Stomach smooth muscle (tissue), 2 donors: ENCODE data around the gene OR52J3.

Experiments used
- H3K27ac ChIP-seq: one replicate; pipeline ENCODE4 v1.7.0; 2013; ENCODE audit warnings: mild to moderate bottlenecking, low read length, inconsistent platforms
- H3K27me3 ChIP-seq, 2 donors: one replicate each; pipeline ENCODE4 v1.7.0; 2013; ENCODE audit warnings: low read length in 2 of 2; ENCODE audit not compliant: insufficient read depth in 2 of 2, control insufficient read depth in 1 of 2
- H3K36me3 ChIP-seq, 2 donors: one replicate each; pipeline ENCODE4 v1.7.0; 2013; ENCODE audit warnings: low read length in 2 of 2; ENCODE audit not compliant: control insufficient read depth in 2 of 2, insufficient read depth in 2 of 2
- H3K4me1 ChIP-seq: one replicate; pipeline ENCODE4 v1.7.0; 2013; ENCODE audit warnings: low read length; ENCODE audit not compliant: control insufficient read depth, insufficient read depth
- H3K4me3 ChIP-seq, 2 donors: one replicate each; pipeline ENCODE4 v1.7.0; 2013; ENCODE audit warnings: low read length in 2 of 2
- H3K9ac ChIP-seq, 2 donors: one replicate each; pipeline ENCODE4 v1.7.0; 2013; ENCODE audit warnings: low read length in 2 of 2, mild to moderate bottlenecking in 1 of 2
- H3K9me3 ChIP-seq, 2 donors: one replicate each; pipeline ENCODE4 v1.7.0; 2013; ENCODE audit warnings: low read length in 2 of 2; ENCODE audit not compliant: control insufficient read depth in 2 of 2
- donor health status: healthy.
- donor health status: Pancreatic carcinoma.

OR52J3 gene

GRCh38 chr11:5046226-5046625 lies at the start of gene OR52J3:
Gene OR52J3 (plus strand): TSS chr11:5046526. CDS start chr11:5046526, 0 bp downstream.
- Histone ChIP-seq H3K9ac (no peak within 1 kb of the TSS), H3K27me3 (no peaks in the 10 kb centered on the region), H3K9me3 (no peaks in the 10 kb centered on the region), H3K4me1 (no peaks in the 10 kb centered on the region), H3K4me3 (no peak within 1 kb of the TSS), H3K36me3 (no peaks in the 10 kb centered on the region), H3K27ac (no peak within 1 kb of the TSS)

DNA sequence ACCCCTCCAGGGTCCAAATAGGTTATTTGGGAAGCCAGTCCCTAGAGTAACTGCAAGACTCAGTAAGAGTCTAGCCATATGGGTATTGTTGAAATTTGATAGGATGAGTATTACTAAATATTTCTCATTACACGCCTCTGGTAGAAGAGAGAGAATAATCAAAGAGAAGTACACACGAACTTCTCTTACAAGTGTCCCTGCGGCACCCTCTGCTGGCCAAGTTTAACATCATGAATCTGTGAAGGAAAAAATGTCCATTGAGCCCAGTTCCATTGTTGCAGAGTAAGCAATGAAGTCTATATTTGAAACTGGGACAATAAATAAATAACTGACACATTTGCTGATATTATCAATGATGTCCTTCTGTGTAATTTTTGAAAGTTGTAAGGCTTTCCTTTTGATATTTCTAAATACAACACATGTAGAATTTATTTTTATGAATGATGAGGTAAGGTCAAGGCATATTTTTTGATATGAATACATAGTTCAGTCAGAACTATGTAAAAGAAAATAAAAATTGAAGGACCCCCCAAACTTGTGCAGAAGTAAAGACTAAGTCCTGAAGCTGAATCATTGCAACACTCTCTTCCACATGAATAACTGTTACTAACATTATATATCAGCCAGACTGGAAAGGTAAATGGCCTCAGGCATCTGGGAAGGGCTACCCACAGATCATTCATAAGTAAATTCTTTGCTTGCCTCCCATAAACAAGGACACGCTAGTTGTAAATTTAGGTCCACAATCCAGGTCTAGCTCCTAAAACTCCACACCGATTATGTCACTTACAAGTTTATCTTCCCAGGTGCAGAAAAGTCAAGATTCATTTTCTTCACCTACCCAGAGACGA lies 41.7 kb upstream of the OR52J3 start:
- Histone ChIP-seq H3K36me3 (no peaks in the 10 kb centered on the region), H3K27ac (no peak overlapping the region), H3K9ac (no peak overlapping the region), H3K27me3 (no peaks in the 10 kb centered on the region), H3K4me1 (no peaks in the 10 kb centered on the region), H3K9me3 (no peaks in the 10 kb centered on the region), H3K4me3 (no peak overlapping the region)

GRCh38 chr11:5007561-5007960 lies 38.8 kb upstream of the OR52J3 start:
- H3K9ac ChIP-seq: no peak overlapping the region
- H3K9me3 ChIP-seq: no peaks in the 10 kb centered on the region
- H3K27ac ChIP-seq: no peak overlapping the region
- no peaks in the 10 kb centered on the region for H3K36me3 ChIP-seq
- H3K4me1 ChIP-seq: no peaks in the 10 kb centered on the region
- H3K4me3 ChIP-seq: no peak overlapping the region
- no peaks in the 10 kb centered on the region for H3K27me3 ChIP-seq

DNA sequence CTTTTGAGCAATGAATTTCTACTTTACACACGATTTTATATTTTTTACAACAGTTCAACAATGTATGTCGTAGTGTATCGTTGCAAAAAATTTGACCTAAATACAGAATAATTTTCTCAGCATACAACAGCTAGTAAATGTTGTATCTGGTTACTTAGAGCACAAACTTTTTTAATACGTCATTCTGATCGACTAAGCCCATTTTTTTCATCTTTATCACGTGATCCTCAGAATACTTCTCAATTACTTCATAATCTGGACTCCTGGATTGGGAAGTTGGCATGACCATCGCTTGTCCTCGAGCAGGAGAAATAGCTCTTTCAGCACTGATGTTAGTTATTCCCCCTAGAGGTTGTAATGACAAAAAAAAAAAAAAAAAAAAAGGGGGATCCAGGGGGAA lies 35.1 kb upstream of the OR52J3 start:
- H3K36me3 ChIP-seq: no peaks in the 10 kb centered on the region
- H3K27ac ChIP-seq: no peak overlapping the region
- no peaks in the 10 kb centered on the region for H3K27me3 ChIP-seq
- no peaks in the 10 kb centered on the region for H3K4me1 ChIP-seq
- H3K4me3 ChIP-seq: no peak overlapping the region
- no peaks in the 10 kb centered on the region for H3K9me3 ChIP-seq
- H3K9ac ChIP-seq: no peak overlapping the region

- H3K27me3 ChIP-seq: no peaks in the 10 kb centered on the region
- no peak overlapping the region for H3K9ac ChIP-seq
- H3K4me3 ChIP-seq: no peak overlapping the region
- no peaks in the 10 kb centered on the region for H3K4me1 ChIP-seq
- no peaks in the 10 kb centered on the region for H3K9me3 ChIP-seq
- H3K36me3 ChIP-seq: no peaks in the 10 kb centered on the region
- H3K27ac ChIP-seq: no peak overlapping the region
These were observed 33.3 kb upstream of the OR52J3 start for GRCh38 chr11:5013012-5013411.

GRCh38 chr11:5021996-5022395 lies 24.3 kb upstream of the OR52J3 start:
- H3K27me3 ChIP-seq: no peaks in the 10 kb centered on the region
- peaks cover 3 to 9% of the 10 kb centered on the region in 2 donors for H3K9me3 ChIP-seq
- no peak overlapping the region for H3K27ac ChIP-seq
- no peaks in the 10 kb centered on the region for H3K36me3 ChIP-seq
- H3K9ac ChIP-seq: no peak overlapping the region
- no peaks in the 10 kb centered on the region for H3K4me1 ChIP-seq
- H3K4me3 ChIP-seq: no peak overlapping the region

DNA sequence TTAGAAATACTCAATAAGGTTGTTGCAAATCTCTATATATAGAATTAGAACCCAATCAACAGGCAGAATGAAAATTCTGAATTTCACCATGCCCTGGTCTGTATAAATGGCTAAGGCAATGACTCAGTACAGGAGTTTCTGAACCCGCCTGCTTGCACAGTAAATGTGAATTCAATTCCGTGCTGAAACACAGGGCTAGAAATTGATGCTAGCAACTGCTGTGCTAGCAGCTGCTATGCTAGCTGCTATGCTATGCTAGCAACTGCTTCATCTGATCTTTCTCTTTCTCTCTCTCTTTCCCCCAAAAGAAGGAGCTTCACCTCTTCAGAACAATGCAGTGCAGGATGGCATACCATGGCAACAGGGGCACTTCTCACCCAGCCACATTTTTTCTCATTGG lies 9.7 kb upstream of the OR52J3 start:
- no peaks in the 10 kb centered on the region for H3K9me3 ChIP-seq

DNA sequence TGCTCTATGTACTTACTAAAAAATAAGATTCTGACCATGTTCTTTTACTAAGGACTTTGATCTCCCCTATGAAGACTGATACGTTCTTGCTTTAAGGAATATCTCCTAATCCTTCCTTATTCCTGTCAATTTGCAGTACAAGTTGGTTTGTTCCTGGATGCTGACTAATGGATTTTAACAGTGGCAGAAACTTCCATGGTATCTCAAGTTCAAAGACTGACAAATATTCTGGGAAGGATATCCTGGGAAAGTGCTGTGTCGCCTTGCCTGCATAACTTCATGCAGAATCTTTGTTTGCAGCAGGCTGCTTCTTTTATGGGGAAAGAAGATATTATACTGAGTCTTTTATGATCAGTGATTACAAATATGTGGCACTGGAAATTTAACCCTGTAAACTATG lies 8.4 kb upstream of the OR52J3 start:
- Histone ChIP-seq H3K9ac (no peak overlapping the region), H3K27me3 (no peaks in the 10 kb centered on the region), H3K36me3 (no peaks in the 10 kb centered on the region), H3K4me1 (no peaks in the 10 kb centered on the region), H3K27ac (no peak overlapping the region), H3K4me3 (no peak overlapping the region), H3K9me3 (no peaks in the 10 kb centered on the region)

More for the DNA sequence above, 9.7 kb upstream of the OR52J3 start:
- Histone ChIP-seq H3K27ac (no peak overlapping the region), H3K36me3 (no peaks in the 10 kb centered on the region), H3K4me1 (no peaks in the 10 kb centered on the region), H3K27me3 (no peaks in the 10 kb centered on the region), H3K9ac (no peak overlapping the region), H3K4me3 (no peak overlapping the region)

- Histone ChIP-seq H3K27ac (no peak overlapping the region), H3K36me3 (no peaks in the 10 kb centered on the region), H3K4me1 (no peaks in the 10 kb centered on the region), H3K27me3 (no peaks in the 10 kb centered on the region), H3K4me3 (no peak overlapping the region), H3K9me3 (no peaks in the 10 kb centered on the region), H3K9ac (no peak overlapping the region)
These were observed 8.0 kb upstream of the OR52J3 start for GRCh38 chr11:5038341-5038740.

DNA sequence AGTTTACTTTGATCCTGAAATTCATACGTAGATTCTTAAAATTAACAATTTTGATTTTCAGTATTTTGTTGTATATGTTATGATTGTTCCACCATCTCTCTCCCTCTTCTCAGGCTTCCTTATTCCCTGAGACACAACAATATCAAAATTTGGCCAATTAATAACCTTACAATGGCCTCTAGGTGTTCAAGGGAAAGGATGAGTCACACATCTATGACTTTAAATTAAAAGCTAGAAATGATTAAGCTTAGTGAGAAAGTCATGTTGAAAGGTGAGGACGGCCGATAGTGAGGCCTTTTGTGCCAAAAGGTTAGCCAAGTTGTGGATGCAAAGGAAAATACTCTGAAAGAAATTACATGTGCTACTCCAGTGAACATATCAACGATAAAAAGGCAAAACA lies 5.5 kb upstream of the OR52J3 start:
- Histone ChIP-seq H3K9ac (no peak overlapping the region), H3K27me3 (no peaks in the 10 kb centered on the region), H3K4me3 (no peak overlapping the region), H3K27ac (no peak overlapping the region), H3K9me3 (no peaks in the 10 kb centered on the region), H3K4me1 (no peaks in the 10 kb centered on the region), H3K36me3 (no peaks in the 10 kb centered on the region)

DNA sequence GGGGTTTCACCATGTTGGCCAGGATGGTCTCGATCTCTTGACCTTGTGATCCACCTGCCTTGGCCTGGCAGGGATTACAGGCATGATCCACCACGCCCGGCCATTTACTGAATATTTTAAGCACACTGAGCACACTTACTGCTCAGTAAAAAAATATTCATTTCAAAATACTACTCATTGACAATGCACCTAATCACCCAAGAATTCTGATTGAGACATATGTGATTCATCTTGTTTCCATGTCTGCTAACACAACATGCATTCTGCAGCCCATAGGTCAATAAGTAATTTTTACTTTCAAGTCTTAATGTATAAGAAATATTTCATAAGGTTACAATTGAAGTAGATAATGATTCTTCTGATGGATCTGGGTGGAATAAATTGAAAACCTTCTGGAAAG lies 4.2 kb upstream of the OR52J3 start:
- no peak overlapping the region for H3K9ac ChIP-seq
- H3K27me3 ChIP-seq: no peaks in the 10 kb centered on the region
- no peaks in the 10 kb centered on the region for H3K4me1 ChIP-seq
- H3K4me3 ChIP-seq: no peak overlapping the region
- H3K36me3 ChIP-seq: no peaks in the 10 kb centered on the region
- no peaks in the 10 kb centered on the region for H3K9me3 ChIP-seq
- H3K27ac ChIP-seq: no peak overlapping the region
